Esophagus muscularis mucosa (tissue), 4 donors: ENCODE measurements around the gene ANKRD23.

ENCODE experiments used
- EP300 ChIP-seq: sonication (generic); formaldehyde crosslinking; IDR thresholded peaks from one replicate; pipeline ENCODE4 v1.6.1; 2017; ENCODE audit warnings: antibody characterized with exemption
- POLR2A ChIP-seq: fragments of 450-650 bp; IDR thresholded peaks from one replicate; pipeline ENCODE4 v1.6.1; 2017; ENCODE audit warnings: antibody characterized with exemption, moderate library complexity, mild to moderate bottlenecking, low read depth
- POLR2AphosphoS5 ChIP-seq, 2 donors: sonication (generic); formaldehyde crosslinking; IDR thresholded peaks; one replicate each; pipeline ENCODE4 v1.6.1; 2017; ENCODE audit warnings: antibody characterized with exemption in 2 of 2
- TF ChIP-seq, protein P1 (sequence below), 3 experiments: fragments of 200-600 bp in 2 of 3; fragments of 450-650 bp in 1 of 3; sonication (generic) in 2 of 3; IDR thresholded peaks; one replicate each; pipeline ENCODE4 v1.5.1; 2017 to 2019; ENCODE audit warnings: antibody characterized with exemption in 3 of 3, mild to moderate bottlenecking in 2 of 3, moderate library complexity in 1 of 3

DNA sequence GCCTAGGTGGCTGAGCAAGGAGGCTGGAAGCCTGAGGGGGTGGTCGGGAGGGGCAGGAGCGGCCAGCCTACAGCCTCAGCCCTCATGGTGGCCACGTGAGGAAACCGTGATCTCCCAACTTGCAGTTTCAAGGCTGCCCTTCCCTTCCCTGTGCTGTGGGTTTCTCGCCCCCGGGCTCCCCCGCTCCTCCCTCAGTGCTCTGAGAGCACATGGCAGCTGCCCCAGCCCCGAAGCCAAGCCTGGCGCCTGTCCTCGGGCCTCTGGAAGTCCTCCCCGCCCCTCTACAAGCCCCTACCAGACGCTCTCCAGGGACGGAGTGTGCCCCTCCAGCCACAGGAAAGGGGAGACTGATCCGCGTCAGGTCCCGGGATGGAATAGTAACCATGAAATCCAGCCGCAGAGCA, 586 bp upstream of the ANKRD23 start:
- TF ChIP-seq, protein P1, sequence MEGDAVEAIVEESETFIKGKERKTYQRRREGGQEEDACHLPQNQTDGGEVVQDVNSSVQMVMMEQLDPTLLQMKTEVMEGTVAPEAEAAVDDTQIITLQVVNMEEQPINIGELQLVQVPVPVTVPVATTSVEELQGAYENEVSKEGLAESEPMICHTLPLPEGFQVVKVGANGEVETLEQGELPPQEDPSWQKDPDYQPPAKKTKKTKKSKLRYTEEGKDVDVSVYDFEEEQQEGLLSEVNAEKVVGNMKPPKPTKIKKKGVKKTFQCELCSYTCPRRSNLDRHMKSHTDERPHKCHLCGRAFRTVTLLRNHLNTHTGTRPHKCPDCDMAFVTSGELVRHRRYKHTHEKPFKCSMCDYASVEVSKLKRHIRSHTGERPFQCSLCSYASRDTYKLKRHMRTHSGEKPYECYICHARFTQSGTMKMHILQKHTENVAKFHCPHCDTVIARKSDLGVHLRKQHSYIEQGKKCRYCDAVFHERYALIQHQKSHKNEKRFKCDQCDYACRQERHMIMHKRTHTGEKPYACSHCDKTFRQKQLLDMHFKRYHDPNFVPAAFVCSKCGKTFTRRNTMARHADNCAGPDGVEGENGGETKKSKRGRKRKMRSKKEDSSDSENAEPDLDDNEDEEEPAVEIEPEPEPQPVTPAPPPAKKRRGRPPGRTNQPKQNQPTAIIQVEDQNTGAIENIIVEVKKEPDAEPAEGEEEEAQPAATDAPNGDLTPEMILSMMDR (IDR thresholded peaks at IDR 0.05): no peak
- TF ChIP-seq POLR2A (no peak), POLR2AphosphoS5 (IDR thresholded peaks at IDR 0.05) (no peak), EP300 (no peak)
